SK-N-SH treated with all-trans-retinoic acid at 6 μM for 48 hours (cell line): Measurements from ENCODE around the gene TRMT61A.

Experiments
- ATAC-seq: fragments of 200-7000 bp; cut with Tn5 transposase; 3 replicates; pipeline ENCODE4 v1.9.1; 2020; ENCODE audit warnings: mild to moderate bottlenecking, moderate library complexity
- BACH2 ChIP-seq: fragments of 250-450 bp; sonication (Bioruptor Pico); IDR thresholded peaks from 2 replicates; pipeline ENCODE4 v1.9.0; 2021; ENCODE audit warnings: mild to moderate bottlenecking, borderline replicate concordance
- CSDC2 ChIP-seq: fragments of 250-450 bp; sonication (Bioruptor Pico); IDR thresholded peaks from 2 replicates; pipeline ENCODE4 v1.5.0; 2020; ENCODE audit warnings: mild to moderate bottlenecking, moderate library complexity
- CSRNP3 ChIP-seq: fragments of 250-450 bp; sonication (Bioruptor Pico); IDR thresholded peaks from 2 replicates; pipeline ENCODE4 v1.5.1; 2021; ENCODE audit warnings: mild to moderate bottlenecking, moderate library complexity
- ESRRG ChIP-seq: fragments of 250-450 bp; sonication (Bioruptor Pico); IDR thresholded peaks from 2 replicates; pipeline ENCODE4 v1.6.1; 2021; ENCODE audit warnings: mild to moderate bottlenecking
- GLIS3 ChIP-seq: fragments of 250-450 bp; sonication (Bioruptor Pico); IDR thresholded peaks from 2 replicates; pipeline ENCODE4 v1.5.0; 2020; ENCODE audit warnings: mild to moderate bottlenecking, moderate library complexity
- ISL1 ChIP-seq: fragments of 250-450 bp; sonication (Bioruptor Pico); IDR thresholded peaks from 2 replicates; pipeline ENCODE4 v2.1.2; 2022; ENCODE audit warnings: mild to moderate bottlenecking, moderate library complexity
- OSR1 ChIP-seq: fragments of 250-450 bp; sonication (Bioruptor Pico); IDR thresholded peaks from 2 replicates; pipeline ENCODE4 v1.8.0; 2022; ENCODE audit warnings: moderate library complexity, mild to moderate bottlenecking, inconsistent platforms
- POU6F1 ChIP-seq: fragments of 250-450 bp; sonication (Bioruptor Pico); IDR thresholded peaks from 2 replicates; pipeline ENCODE4 v1.8.0; 2021; ENCODE audit warnings: low read depth, mild to moderate bottlenecking, moderate library complexity, borderline replicate concordance
- PPARA ChIP-seq: fragments of 250-450 bp; sonication (Bioruptor Pico); IDR thresholded peaks from 2 replicates; pipeline ENCODE4 v1.5.0; 2020; ENCODE audit warnings: mild to moderate bottlenecking, borderline replicate concordance
- SNAI2 ChIP-seq: fragments of 250-450 bp; sonication (Bioruptor Pico); IDR thresholded peaks from 2 replicates; pipeline ENCODE4 v1.5.0; 2020; ENCODE audit warnings: mild to moderate bottlenecking, moderate library complexity
- TCF4 ChIP-seq: fragments of 250-450 bp; sonication (Bioruptor Pico); IDR thresholded peaks from 2 replicates; pipeline ENCODE4 v1.8.0; 2021; ENCODE audit warnings: mild to moderate bottlenecking, moderate library complexity, borderline replicate concordance
- TOX ChIP-seq: fragments of 250-450 bp; sonication (Bioruptor Pico); IDR thresholded peaks from 2 replicates; pipeline ENCODE4 v1.8.0; 2021; ENCODE audit warnings: mild to moderate bottlenecking, moderate library complexity, borderline replicate concordance
- ZFP3 ChIP-seq: fragments of 250-450 bp; sonication (Bioruptor Pico); IDR thresholded peaks from 2 replicates; pipeline ENCODE4 v1.5.0; 2020; ENCODE audit warnings: mild to moderate bottlenecking, moderate library complexity
- ZFP30 ChIP-seq: fragments of 450-650 bp; formaldehyde crosslinking; IDR thresholded peaks from 2 replicates; pipeline ENCODE4 v1.5.0; 2022; ENCODE audit warnings: mild to moderate bottlenecking, moderate library complexity
- ZNF70 ChIP-seq: fragments of 450-650 bp; formaldehyde crosslinking; IDR thresholded peaks from 2 replicates; pipeline ENCODE4 v1.5.0; 2020; ENCODE audit warnings: mild to moderate bottlenecking, moderate library complexity
- ZNF8 ChIP-seq: fragments of 450-650 bp; formaldehyde crosslinking; IDR thresholded peaks from 2 replicates; pipeline ENCODE4 v1.5.0; 2020; ENCODE audit warnings: mild to moderate bottlenecking, moderate library complexity
- TF ChIP-seq, protein P1 (sequence below): fragments of 250-450 bp; sonication (Bioruptor Pico); IDR thresholded peaks from 2 replicates; pipeline ENCODE4 v1.5.1; 2020; ENCODE audit warnings: low read depth, mild to moderate bottlenecking, moderate library complexity
- TF ChIP-seq, protein P2 (sequence below): fragments of 250-450 bp; sonication (Bioruptor Pico); IDR thresholded peaks from 2 replicates; pipeline ENCODE4 v1.8.0; 2020; ENCODE audit warnings: mild to moderate bottlenecking, moderate library complexity, borderline replicate concordance

Gene TRMT61A

DNA sequence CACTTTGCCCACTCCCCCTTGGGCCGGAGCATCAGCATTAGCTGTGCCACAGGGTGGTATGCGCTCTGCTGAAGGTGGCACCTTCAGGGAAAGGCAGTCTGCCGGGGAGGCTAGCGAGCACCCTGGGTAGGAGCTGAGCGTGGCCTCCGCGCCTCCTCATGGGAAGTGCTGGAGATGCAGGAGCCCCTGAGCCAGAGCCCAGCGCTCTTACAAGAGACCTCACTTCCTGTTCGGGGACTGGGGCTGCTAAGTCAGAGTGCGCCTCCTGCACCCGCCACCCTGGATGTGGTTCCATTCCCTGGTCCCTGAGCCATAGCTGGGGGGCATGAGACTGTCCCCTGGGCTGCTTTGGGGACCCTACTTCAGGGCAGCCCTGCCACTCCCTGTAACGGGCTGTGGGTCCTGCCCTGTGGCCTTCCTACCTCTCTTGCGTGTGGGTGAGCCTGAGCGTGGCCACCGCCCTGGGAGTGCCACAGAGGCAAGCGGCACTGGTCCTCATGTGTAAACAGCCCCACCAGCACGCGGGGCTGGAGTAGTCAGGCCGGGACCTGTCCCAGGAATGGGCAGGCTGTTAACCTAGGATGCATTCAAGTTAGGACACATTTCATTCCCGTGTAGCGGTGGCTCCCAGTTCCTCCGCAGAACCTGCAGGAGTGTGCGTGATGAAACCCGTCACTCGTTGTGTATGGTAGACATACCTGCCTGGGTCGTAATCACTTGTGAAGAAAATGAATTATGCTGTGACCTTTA is 53.1 kb downstream of the TRMT61A start:
- no peak for TF ChIP-seq GLIS3 (CRISPR knock-in tag)
- ATAC-seq, result no peak

GRCh38 chr14:103584326-103584915 is 55.4 kb downstream of the TRMT61A start:
- no peak for ATAC-seq
- TF ChIP-seq ZFP3, result no peak
- TF ChIP-seq CSRNP3 (CRISPR knock-in tag), result no peak
- TF ChIP-seq ZNF8, result no peak
- no peak for TF ChIP-seq ZFP30 (CRISPR knock-in tag)
- no peak for TF ChIP-seq CSDC2 (CRISPR knock-in tag)
- TF ChIP-seq, protein P1, sequence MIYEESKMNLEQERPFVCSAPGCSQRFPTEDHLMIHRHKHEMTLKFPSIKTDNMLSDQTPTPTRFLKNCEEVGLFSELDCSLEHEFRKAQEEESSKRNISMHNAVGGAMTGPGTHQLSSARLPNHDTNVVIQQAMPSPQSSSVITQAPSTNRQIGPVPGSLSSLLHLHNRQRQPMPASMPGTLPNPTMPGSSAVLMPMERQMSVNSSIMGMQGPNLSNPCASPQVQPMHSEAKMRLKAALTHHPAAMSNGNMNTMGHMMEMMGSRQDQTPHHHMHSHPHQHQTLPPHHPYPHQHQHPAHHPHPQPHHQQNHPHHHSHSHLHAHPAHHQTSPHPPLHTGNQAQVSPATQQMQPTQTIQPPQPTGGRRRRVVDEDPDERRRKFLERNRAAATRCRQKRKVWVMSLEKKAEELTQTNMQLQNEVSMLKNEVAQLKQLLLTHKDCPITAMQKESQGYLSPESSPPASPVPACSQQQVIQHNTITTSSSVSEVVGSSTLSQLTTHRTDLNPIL (CRISPR knock-in tag), result no peak
- TF ChIP-seq, protein P2, sequence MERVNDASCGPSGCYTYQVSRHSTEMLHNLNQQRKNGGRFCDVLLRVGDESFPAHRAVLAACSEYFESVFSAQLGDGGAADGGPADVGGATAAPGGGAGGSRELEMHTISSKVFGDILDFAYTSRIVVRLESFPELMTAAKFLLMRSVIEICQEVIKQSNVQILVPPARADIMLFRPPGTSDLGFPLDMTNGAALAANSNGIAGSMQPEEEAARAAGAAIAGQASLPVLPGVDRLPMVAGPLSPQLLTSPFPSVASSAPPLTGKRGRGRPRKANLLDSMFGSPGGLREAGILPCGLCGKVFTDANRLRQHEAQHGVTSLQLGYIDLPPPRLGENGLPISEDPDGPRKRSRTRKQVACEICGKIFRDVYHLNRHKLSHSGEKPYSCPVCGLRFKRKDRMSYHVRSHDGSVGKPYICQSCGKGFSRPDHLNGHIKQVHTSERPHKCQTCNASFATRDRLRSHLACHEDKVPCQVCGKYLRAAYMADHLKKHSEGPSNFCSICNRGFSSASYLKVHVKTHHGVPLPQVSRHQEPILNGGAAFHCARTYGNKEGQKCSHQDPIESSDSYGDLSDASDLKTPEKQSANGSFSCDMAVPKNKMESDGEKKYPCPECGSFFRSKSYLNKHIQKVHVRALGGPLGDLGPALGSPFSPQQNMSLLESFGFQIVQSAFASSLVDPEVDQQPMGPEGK, result no peak
- no peak for TF ChIP-seq ISL1 (CRISPR knock-in tag)
- no peak for TF ChIP-seq OSR1 (CRISPR knock-in tag)
- no peak for TF ChIP-seq PPARA (CRISPR knock-in tag)
- TF ChIP-seq TCF4 (CRISPR knock-in tag), result no peak
- no peak for TF ChIP-seq BACH2
- TF ChIP-seq TOX (CRISPR knock-in tag), result no peak
- TF ChIP-seq SNAI2 (CRISPR knock-in tag), result no peak
- TF ChIP-seq ZNF70 (CRISPR knock-in tag), result no peak
- TF ChIP-seq ESRRG (CRISPR knock-in tag), result no peak
- no peak for TF ChIP-seq POU6F1 (CRISPR knock-in tag)
- no peak for TF ChIP-seq GLIS3 (CRISPR knock-in tag)
